NOMO-1 treated with DMSO at 0.1 percent for 48 hours (cell line): Measurements from ENCODE around the gene CDHR2.

Source experiments
- DNase-seq: peaks from one replicate; lab custom pipeline; 2025; ENCODE audit not compliant: unreplicated experiment; lab: John Stamatoyannopoulos, UW

CDHR2 gene

GRCh38 chr5:176548967-176549444 lies at the start of gene CDHR2:
Gene CDHR2, plus strand, starts transcription at chr5:176549342. Its CDS starts 16,011 bp downstream, at chr5:176565353.
- no peak for DNase-seq

GRCh38 chr5:176500511-176500910 lies 48.6 kb upstream of the CDHR2 start:
- DNase-seq = no peak

GRCh38 chr5:176501333-176501732 lies 47.8 kb upstream of the CDHR2 start:
- no peak for DNase-seq

- no peak for DNase-seq
These were observed 45.6 kb upstream of the CDHR2 start for GRCh38 chr5:176503496-176503895.

- DNase-seq = no peak
These were observed 41.2 kb upstream of the CDHR2 start for GRCh38 chr5:176507911-176508310.

GRCh38 chr5:176508603-176509002 lies 40.5 kb upstream of the CDHR2 start:
- no peak for DNase-seq

- no peak for DNase-seq
These were observed 35.4 kb upstream of the CDHR2 start for GRCh38 chr5:176513788-176514187.

- DNase-seq = peak; percentile 13
These were observed 34.7 kb upstream of the CDHR2 start for GRCh38 chr5:176514244-176514950.

GRCh38 chr5:176515396-176515795 lies 33.7 kb upstream of the CDHR2 start:
- DNase-seq = no peak

- DNase-seq = no peak
These were observed 32.0 kb upstream of the CDHR2 start for GRCh38 chr5:176517053-176517661.

GRCh38 chr5:176519810-176520720 lies 29.1 kb upstream of the CDHR2 start:
- DNase-seq = no peak

- no peak for DNase-seq
These were observed 27.9 kb upstream of the CDHR2 start for GRCh38 chr5:176521286-176521685.

GRCh38 chr5:176521699-176522263 lies 27.4 kb upstream of the CDHR2 start:
- no peak for DNase-seq

- DNase-seq = no peak
These were observed 25.0 kb upstream of the CDHR2 start for GRCh38 chr5:176524138-176524537.

- DNase-seq = no peak
These were observed 24.2 kb upstream of the CDHR2 start for GRCh38 chr5:176524987-176525386.

- DNase-seq = no peak
These were observed 23.5 kb upstream of the CDHR2 start for GRCh38 chr5:176525677-176526076.

GRCh38 chr5:176526462-176526861 lies 22.7 kb upstream of the CDHR2 start:
- DNase-seq = no peak

GRCh38 chr5:176527246-176528222 lies 21.6 kb upstream of the CDHR2 start:
- no peak for DNase-seq

- DNase-seq = no peak
These were observed 20.8 kb upstream of the CDHR2 start for GRCh38 chr5:176528301-176528700.

GRCh38 chr5:176528761-176529115 lies 20.4 kb upstream of the CDHR2 start:
- DNase-seq = no peak
